CD4-positive, alpha-beta T cell (primary cell): ENCODE measurements around the gene MUSTN1. TPM values are rescaled to one million over a fixed set of nuclear protein-coding genes. Genes with fewer than 3 reads are reported as not detected.

Source experiments
- ATAC-seq: fragments of 200-7000 bp; cut with Tn5 transposase; one replicate; pipeline ENCODE4 v1.10.0; 2022; ENCODE audit warnings: mild to moderate bottlenecking; ENCODE audit not compliant: poor library complexity
- CTCF ChIA-PET: fragments of 350-600 bp; sonication (Branson Sonifier 250); formaldehyde crosslinking; loops from one replicate; lab custom pipeline; 2021; ENCODE audit warnings: antibody characterized with exemption, inconsistent platforms; lab: Charles Lee
- POLR2A ChIA-PET: fragments of 350-600 bp; sonication (Branson Sonifier 250); formaldehyde crosslinking; loops from one replicate; lab custom pipeline; 2021; ENCODE audit warnings: antibody characterized with exemption, inconsistent platforms; lab: Charles Lee
- DNase-seq, 14 experiments: peaks; one replicate each; pipeline ENCODE4 v3.0.0-alpha.2; 2013 to 2020; ENCODE audit warnings: mixed read lengths in 2 of 14
- H3K27ac ChIP-seq, 2 donors: one replicate each; pipeline versions ENCODE4 v1.5.1 to v1.7.0; 2013; ENCODE audit warnings: low read length in 2 of 2, low read depth in 1 of 2, mild to moderate bottlenecking in 1 of 2
- H3K27me3 ChIP-seq, 2 experiments: 1 replicate in 1 of 2; 2 replicates in 1 of 2; pipeline versions ENCODE4 v1.6.1 to v1.7.0; 2013; ENCODE audit warnings: low read length in 2 of 2, control low read depth in 1 of 2, mild to moderate bottlenecking in 1 of 2, moderate library complexity in 1 of 2; ENCODE audit not compliant: insufficient read depth in 2 of 2, control insufficient read depth in 1 of 2
- H3K36me3 ChIP-seq: one replicate; pipeline ENCODE4 v1.6.1; 2013; ENCODE audit warnings: low read length, control low read depth; ENCODE audit not compliant: insufficient read depth
- H3K4me1 ChIP-seq: one replicate; pipeline ENCODE4 v1.6.1; 2013; ENCODE audit warnings: low read length, control low read depth; ENCODE audit not compliant: insufficient read depth
- H3K4me3 ChIP-seq: one replicate; pipeline ENCODE4 v1.5.1; 2013; ENCODE audit warnings: mild to moderate bottlenecking, low read length, moderate library complexity
- H3K9me3 ChIP-seq, 2 experiments: 1 replicate in 1 of 2; 2 replicates in 1 of 2; pipeline versions ENCODE4 v1.6.1 to v1.7.0; 2013; ENCODE audit warnings: low read length in 2 of 2, mild to moderate bottlenecking in 2 of 2, control low read depth in 1 of 2, moderate library complexity in 1 of 2; ENCODE audit not compliant: control insufficient read depth in 1 of 2, insufficient read depth in 1 of 2
- H3K27ac Mint-ChIP-seq: one replicate; pipeline ENCODE4 v1.8.0; 2020; ENCODE audit warnings: mixed read lengths
- H3K27me3 Mint-ChIP-seq: one replicate; pipeline ENCODE4 v1.8.0; 2021; ENCODE audit warnings: mixed read lengths
- H3K36me3 Mint-ChIP-seq: one replicate; pipeline ENCODE4 v1.8.0; 2021; ENCODE audit warnings: low read depth, mixed read lengths
- H3K4me1 Mint-ChIP-seq: one replicate; pipeline ENCODE4 v1.8.0; 2021; ENCODE audit warnings: low read depth, mixed read lengths
- H3K4me3 Mint-ChIP-seq: one replicate; pipeline ENCODE4 v1.8.0; 2020; ENCODE audit warnings: mild to moderate bottlenecking, mixed read lengths
- H3K9me3 Mint-ChIP-seq: one replicate; pipeline ENCODE4 v1.8.0; 2020; ENCODE audit warnings: mixed read lengths
- CTCF ChIP-seq: fragments of 200-600 bp; IDR thresholded peaks from one replicate; pipeline ENCODE4 v1.8.0; 2022; ENCODE audit warnings: antibody characterized with exemption, mild to moderate bottlenecking
- intact Hi-C, 2 experiments: fragments of 100-400 bp; cut with DNase I in 1 of 2; cut with micrococcal nuclease in 1 of 2; formaldehyde crosslinking; loops; one replicate each; pipeline versions ENCODE4 v1.15.1 to v1.9.0; 2023 to 2025; cut with DNase I, micrococcal nuclease
- total RNA-seq, 174 experiments: library from RNA in 2 of 174; stranded (reverse) in 2 of 174; gene quantifications; one replicate each; pipeline ENCODE4 v1.2.3 and lab custom pipeline; 2021 to 2026

Gene MUSTN1
- total RNA-seq, 2 experiments from 2014 or later: 10.7 to 11.3 TPM

- ChIA-PET POLR2A (interaction anchor here (0.9 to 2.1 kb wide), 3 partner anchors 55 to 99 kb away, joined by 3 to 7 read pairs (median 3); partner anchors contain the start of gene NEK4), CTCF (no interaction called here)
- peak in 3 of 14 experiments; percentile 18 to 50 (median 34) for DNase-seq
- H3K9me3 Mint-ChIP-seq: no peaks in the 10 kb centered on the region
- peaks cover 23% of the 10 kb centered on the region for H3K4me1 Mint-ChIP-seq
- H3K27me3 Mint-ChIP-seq: no peaks in the 10 kb centered on the region
- peak; percentile 64 for ATAC-seq
- Histone ChIP-seq H3K9me3 (no peaks in the 10 kb centered on the region), H3K36me3 (peaks cover 55% of the 10 kb centered on the region), H3K27me3 (no peaks in the 10 kb centered on the region), H3K4me3 (no peak overlapping the region), H3K4me1 (peaks cover 21% of the 10 kb centered on the region), H3K27ac (no peak overlapping the region)
- intact Hi-C loops: no loop called here
- H3K27ac Mint-ChIP-seq: no peak overlapping the region
- no peak for TF ChIP-seq CTCF
- H3K36me3 Mint-ChIP-seq: peaks cover 55% of the 10 kb centered on the region
- H3K4me3 Mint-ChIP-seq: no peak overlapping the region
Measured at GRCh38 chr3:52838561-52839267, 3.9 kb upstream of the MUSTN1 start.

- H3K27me3 ChIP-seq: no peaks in the 10 kb centered on the region
- no peak for TF ChIP-seq CTCF
- ChIA-PET POLR2A (interaction anchor here (2.1 kb wide), 1 partner anchor 56 kb away, joined by 7 read pairs; no protein-coding TSS in a partner anchor), CTCF (no interaction called here)
- no peak overlapping the region for H3K27ac Mint-ChIP-seq
- no peak overlapping the region for H3K27ac ChIP-seq
- H3K4me3 Mint-ChIP-seq: no peak overlapping the region
- DNase-seq (no peak), ATAC-seq (no peak)
- H3K36me3 ChIP-seq: peaks cover 39% of the 10 kb centered on the region
- H3K36me3 Mint-ChIP-seq: peaks cover 43% of the 10 kb centered on the region
- H3K4me1 Mint-ChIP-seq: peaks cover 23% of the 10 kb centered on the region
- H3K27me3 Mint-ChIP-seq: no peaks in the 10 kb centered on the region
- H3K9me3 Mint-ChIP-seq: no peaks in the 10 kb centered on the region
- no peaks in the 10 kb centered on the region for H3K9me3 ChIP-seq
- H3K4me1 ChIP-seq: peaks cover 21% of the 10 kb centered on the region
- no peak overlapping the region for H3K4me3 ChIP-seq
- intact Hi-C loops: no loop called here
Measured at GRCh38 chr3:52836986-52837385, 2.2 kb upstream of the MUSTN1 start.

GRCh38 chr3:52836471-52836845 lies 1.6 kb upstream of the MUSTN1 start:
- H3K4me3 Mint-ChIP-seq: no peak overlapping the region
- no peak for TF ChIP-seq CTCF
- no peak overlapping the region for H3K27ac Mint-ChIP-seq
- Histone ChIP-seq H3K4me1 (peaks cover 21% of the 10 kb centered on the region), H3K27me3 (no peaks in the 10 kb centered on the region), H3K9me3 (no peaks in the 10 kb centered on the region), H3K4me3 (no peak overlapping the region), H3K36me3 (peaks cover 34% of the 10 kb centered on the region), H3K27ac (no peak overlapping the region)
- ChIA-PET POLR2A (no interaction called here), CTCF (no interaction called here)
- no peaks in the 10 kb centered on the region for H3K27me3 Mint-ChIP-seq
- no peaks in the 10 kb centered on the region for H3K9me3 Mint-ChIP-seq
- DNase-seq (no peak), ATAC-seq (no peak)
- intact Hi-C loops: no loop called here
- H3K4me1 Mint-ChIP-seq: peaks cover 23% of the 10 kb centered on the region
- peaks cover 37% of the 10 kb centered on the region for H3K36me3 Mint-ChIP-seq
